Measurements from ENCODE around the gene GK.

- TF ChIP-seq CTCF (IDR thresholded peaks at IDR 0.05) (no peak), ZFX (IDR thresholded peaks at IDR 0.05; ENCODE audit: borderline replicate concordance) (no peak)
Measured at GRCh38 chrX:30653415-30654131, at the start of gene GK.

All from 22Rv1 (cell line).